Measurements from ENCODE around the gene BCOR. TPM values are rescaled to one million over a fixed set of nuclear protein-coding genes. Genes with fewer than 3 reads are reported as not detected.

Gene BCOR
- total RNA-seq, 1 experiment from 2014 or later = 134 TPM

DNA sequence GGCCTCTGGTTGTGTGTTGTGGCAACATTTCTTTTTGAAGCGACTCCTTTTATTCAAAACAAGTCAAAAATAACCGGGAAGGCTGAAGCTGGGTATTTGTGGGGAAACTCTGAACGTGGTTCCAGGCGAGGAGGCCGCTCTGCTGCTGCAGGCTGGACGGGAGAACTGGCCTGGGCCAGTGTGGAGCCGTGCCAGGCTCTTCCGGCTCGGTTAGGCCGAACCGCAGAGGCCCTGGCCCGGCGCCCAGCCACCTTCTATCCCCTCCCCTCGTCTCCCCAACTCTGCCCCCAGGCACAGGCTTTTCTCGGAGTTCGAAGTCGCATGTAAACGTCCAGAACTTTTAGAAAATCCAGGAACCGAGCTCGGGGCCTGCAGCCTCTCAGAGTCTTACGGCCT, 2.4 kb upstream of the BCOR start:
- Histone ChIP-seq H3K4me1 (ENCODE audit: insufficient read depth, low read length) (peaks cover 11% of the 10 kb centered on the region; the same call in 1 of the 2 replicates), H3K27me3 (ENCODE audit: insufficient read depth, low read length) (peaks cover 52% of the 10 kb centered on the region), H2AFZ (ENCODE audit: low read length) (no peak overlapping the region), H2BK15ac (ENCODE audit: low read depth, low read length) (no peak overlapping the region), H3K14ac (ENCODE audit: insufficient read depth, low read length) (no peak overlapping the region), H4K20me1 (ENCODE audit: control insufficient read depth, insufficient read depth, insufficient read length) (peaks cover 3% of the 10 kb centered on the region), H4K5ac (ENCODE audit: insufficient read length, low read depth, low read length) (no peak overlapping the region), H3K23me2 (ENCODE audit: insufficient read length, low read depth, low read length, poor library complexity, severe bottlenecking) (peaks cover 15% of the 10 kb centered on the region), H3K79me2 (ENCODE audit: insufficient read depth, low read length) (peaks cover 12% of the 10 kb centered on the region), H3K4ac (ENCODE audit: low read depth, low read length) (no peak overlapping the region), H3K18ac (ENCODE audit: insufficient read length, low read depth, low read length) (no peak overlapping the region), H3K79me1 (ENCODE audit: insufficient read depth, low read depth, low read length, poor library complexity, severe bottlenecking) (no peaks in the 10 kb centered on the region), H2AK5ac (ENCODE audit: insufficient read length, low read length) (no peak overlapping the region), H4K8ac (replicated peaks; ENCODE audit: insufficient read length, low read depth, low read length) (no peak overlapping the region), H2BK120ac (ENCODE audit: low read depth, low read length, poor library complexity, severe bottlenecking) (no peak overlapping the region), H3K4me2 (ENCODE audit: insufficient read depth, insufficient read length, low read length) (peak overlapping the region; percentile 74), H3K9ac (ENCODE audit: extremely low read depth, insufficient read length, low read length) (no peak overlapping the region), H3K9me3 (ENCODE audit: control insufficient read depth, low read depth, low read length) (no peaks in the 10 kb centered on the region), H2BK5ac (ENCODE audit: insufficient read length, low read length) (no peak overlapping the region), H2BK20ac (ENCODE audit: low read depth, low read length, poor library complexity, severe bottlenecking) (no peak overlapping the region), H2BK12ac (ENCODE audit: insufficient read length, low read depth, low read length) (no peak overlapping the region), H3T11ph (ENCODE audit: low read length) (no peak overlapping the region), H3K27ac (ENCODE audit: insufficient read length, low read depth, low read length) (no peak overlapping the region), H4K91ac (ENCODE audit: insufficient read length, low read depth, low read length) (no peak overlapping the region), H3K23ac (ENCODE audit: insufficient read length, low read depth, low read length) (no peak overlapping the region), H3K56ac (ENCODE audit: insufficient read length, low read depth, low read length) (no peak overlapping the region)
- peaks cover 32 to 42% of the 10 kb centered on the region in 2 experiments for H3K9me3 Mint-ChIP-seq
- WGBS (ENCODE audit: extremely low coverage, insufficient read length, low lambda C conversion rate) = no CpG with 5 or more reads among the region's 21 CpGs
- H3K4me3 Mint-ChIP-seq = peak overlapping the region; percentile 65 to 77; a peak in 3 of 5 replicates
- no peak overlapping the region for H3K27ac Mint-ChIP-seq
- TF ChIP-seq, protein P1, sequence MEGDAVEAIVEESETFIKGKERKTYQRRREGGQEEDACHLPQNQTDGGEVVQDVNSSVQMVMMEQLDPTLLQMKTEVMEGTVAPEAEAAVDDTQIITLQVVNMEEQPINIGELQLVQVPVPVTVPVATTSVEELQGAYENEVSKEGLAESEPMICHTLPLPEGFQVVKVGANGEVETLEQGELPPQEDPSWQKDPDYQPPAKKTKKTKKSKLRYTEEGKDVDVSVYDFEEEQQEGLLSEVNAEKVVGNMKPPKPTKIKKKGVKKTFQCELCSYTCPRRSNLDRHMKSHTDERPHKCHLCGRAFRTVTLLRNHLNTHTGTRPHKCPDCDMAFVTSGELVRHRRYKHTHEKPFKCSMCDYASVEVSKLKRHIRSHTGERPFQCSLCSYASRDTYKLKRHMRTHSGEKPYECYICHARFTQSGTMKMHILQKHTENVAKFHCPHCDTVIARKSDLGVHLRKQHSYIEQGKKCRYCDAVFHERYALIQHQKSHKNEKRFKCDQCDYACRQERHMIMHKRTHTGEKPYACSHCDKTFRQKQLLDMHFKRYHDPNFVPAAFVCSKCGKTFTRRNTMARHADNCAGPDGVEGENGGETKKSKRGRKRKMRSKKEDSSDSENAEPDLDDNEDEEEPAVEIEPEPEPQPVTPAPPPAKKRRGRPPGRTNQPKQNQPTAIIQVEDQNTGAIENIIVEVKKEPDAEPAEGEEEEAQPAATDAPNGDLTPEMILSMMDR (conservative IDR thresholded peaks at IDR 0.05) = no peak
- H3K27me3 Mint-ChIP-seq (ENCODE audit: low read depth) = peaks cover 61% of the 10 kb centered on the region
- H3K36me3 Mint-ChIP-seq (ENCODE audit: insufficient read depth in 1 of 3, low read depth in 3 of 3) = peaks cover 0 to 6% (median 4%) of the 10 kb centered on the region in 3 experiments; a peak in 4 of 7 replicates
- peaks cover 27 to 38% of the 10 kb centered on the region in 2 experiments for H3K4me1 Mint-ChIP-seq
- no peak for DNase-seq

Data from H9 (cell line).